ENCODE measurements around the gene DDR1.
A peak's percentile ranks its signal among the peaks of the same experiment; 100 is the strongest.
"Not testable (repeated sequence)": the region's sequence is repeated elsewhere in the genome, so short reads cannot be mapped to it uniquely, and the experiment has no call there.

Gene DDR1

DNA sequence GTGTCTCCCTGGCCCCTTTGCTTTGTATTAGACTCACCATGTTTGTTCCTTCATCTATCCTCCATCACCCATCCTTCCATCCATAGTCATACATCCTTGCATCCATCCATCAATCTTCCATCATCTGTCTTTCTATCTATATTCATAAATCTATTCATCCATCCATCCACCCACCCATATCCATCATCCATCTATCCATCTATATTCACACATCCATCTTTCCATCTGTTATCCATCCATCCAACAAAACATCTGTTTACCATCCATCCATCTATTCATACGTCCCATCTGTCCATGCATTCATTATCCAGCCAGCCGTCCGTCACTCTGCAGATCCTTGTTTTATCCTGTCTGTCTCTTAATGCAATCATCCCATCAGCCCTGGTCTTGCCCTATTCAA, 10.6 kb downstream of the DDR1 start:
- no peak for DNase-seq

DNA sequence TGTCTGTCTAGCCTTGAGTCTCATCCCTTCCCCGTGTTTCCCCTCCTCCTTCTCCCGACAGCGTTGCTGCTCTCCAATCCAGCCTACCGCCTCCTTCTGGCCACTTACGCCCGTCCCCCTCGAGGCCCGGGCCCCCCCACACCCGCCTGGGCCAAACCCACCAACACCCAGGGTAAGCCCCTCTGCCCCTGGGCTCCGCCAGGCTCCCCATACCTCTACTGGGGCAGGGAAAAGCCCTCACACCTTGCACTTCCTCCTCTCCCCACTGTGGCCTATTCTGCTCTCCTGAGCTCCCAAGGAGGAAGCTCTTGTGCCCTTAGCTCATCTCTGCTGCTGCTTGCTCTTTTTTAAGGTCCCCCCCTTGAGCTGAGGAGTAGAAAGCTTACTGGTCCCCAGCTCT, 11.0 kb downstream of the DDR1 start:
- DNase-seq: no peak

DNA sequence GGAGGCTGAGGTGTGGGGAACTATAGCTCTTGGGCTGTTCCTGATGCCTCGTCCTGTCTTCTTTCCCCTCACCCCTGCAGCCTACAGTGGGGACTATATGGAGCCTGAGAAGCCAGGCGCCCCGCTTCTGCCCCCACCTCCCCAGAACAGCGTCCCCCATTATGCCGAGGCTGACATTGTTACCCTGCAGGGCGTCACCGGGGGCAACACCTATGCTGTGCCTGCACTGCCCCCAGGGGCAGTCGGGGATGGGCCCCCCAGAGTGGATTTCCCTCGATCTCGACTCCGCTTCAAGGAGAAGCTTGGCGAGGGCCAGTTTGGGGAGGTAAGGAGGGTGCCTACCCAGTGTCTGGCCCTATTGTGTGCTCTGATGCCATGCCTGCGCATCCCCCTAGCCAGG, 12.2 kb downstream of the DDR1 start:
- DNase-seq: no peak

DNA sequence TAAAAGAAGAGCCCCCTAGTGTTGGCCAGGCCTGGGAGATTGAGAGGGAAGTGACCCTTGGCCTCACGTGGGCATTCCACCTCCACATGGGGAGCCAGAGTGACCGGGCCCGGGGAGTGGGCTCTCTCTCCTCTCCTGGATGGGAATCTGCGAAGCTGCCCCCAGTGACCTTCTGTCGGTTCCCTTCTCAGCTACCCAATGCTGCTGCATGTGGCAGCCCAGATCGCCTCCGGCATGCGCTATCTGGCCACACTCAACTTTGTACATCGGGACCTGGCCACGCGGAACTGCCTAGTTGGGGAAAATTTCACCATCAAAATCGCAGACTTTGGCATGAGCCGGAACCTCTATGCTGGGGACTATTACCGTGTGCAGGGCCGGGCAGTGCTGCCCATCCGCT, 13.6 kb downstream of the DDR1 start:
- no peak for DNase-seq

DNA sequence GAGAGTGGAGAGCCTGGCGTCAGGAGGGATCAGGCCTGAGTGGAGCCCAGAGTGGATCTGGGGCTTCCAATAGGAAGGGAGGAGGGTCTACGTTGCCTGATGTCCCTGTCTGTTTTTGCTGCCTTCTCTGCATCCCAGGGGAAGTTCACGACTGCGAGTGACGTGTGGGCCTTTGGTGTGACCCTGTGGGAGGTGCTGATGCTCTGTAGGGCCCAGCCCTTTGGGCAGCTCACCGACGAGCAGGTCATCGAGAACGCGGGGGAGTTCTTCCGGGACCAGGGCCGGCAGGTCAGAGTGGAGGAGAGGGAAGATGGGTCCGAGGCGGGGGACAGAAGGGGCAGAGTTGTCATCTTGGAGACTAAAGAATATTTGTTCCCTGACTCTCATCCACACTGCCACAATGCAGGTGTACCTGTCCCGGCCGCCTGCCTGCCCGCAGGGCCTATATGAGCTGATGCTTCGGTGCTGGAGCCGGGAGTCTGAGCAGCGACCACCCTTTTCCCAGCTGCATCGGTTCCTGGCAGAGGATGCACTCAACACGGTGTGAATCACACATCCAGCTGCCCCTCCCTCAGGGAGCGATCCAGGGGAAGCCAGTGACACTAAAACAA, 14.5 kb downstream of the DDR1 start:
- DNase-seq: no peak

DNA sequence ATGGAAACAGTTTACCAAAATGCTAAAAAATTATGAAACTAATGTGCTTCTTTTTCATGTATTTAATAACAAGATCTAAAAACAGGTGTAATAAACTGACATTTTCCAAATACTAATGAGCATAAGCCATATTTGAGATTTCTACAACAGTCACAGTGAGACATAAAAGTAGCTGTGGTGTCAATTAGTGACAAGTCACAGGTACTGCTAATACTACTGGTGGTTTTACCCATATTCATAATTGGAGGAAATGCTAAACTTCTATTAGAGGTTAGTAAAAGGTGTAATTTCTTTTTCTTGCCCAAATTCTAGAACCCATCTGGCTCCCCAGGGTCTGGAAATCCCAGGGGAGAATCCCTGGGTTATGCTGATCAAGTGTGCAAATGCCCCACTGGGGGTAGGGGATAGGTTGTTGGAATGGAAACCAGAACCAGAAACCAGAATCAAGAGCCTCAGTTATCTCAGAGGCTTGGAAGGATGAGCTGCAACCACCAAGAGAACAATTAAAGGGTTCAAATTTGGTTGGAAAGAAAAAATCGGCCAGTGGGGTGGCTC, 16.6 kb downstream of the DDR1 start:
- no peak for DNase-seq

DNA sequence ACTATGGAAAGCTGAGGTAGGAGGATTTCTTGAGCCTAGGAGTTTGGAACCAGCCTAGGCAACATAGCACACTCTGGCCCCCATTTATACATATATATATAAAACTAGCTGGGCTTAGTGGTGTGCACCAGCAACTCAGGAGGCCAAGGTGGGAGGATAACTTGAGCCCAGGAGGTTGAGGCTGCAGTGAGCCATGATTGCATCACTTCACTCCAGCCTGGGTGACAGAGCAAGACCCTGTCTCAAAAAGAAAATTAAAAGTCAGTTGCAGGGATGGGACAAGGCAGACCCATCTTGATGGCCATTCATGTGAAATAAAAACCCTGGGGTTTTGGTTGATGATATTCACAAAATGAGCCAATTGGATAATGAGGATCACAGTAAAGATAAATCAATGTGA, 17.1 kb downstream of the DDR1 start:
- DNase-seq: no peak

DNA sequence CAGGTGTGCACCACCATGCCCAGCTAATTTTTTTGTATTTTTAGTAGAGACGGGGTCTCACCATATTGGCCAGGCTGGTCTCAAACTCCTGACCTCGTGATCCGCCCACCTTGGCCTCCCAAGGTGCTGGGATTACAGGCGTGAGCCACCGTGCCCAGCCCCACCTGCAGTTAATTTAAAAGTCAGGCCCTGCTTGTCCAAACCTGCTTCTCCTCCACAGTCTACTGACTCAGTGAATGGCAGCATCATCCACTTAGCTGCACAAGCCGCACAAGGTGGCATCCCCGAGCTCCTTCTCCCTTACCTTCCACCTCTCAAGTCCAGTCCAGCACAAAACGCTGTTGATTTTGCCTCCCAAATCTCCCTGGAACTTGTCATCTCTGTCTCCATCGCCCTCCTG, 17.9 kb downstream of the DDR1 start:
- DNase-seq: not testable (repeated sequence)

DNA sequence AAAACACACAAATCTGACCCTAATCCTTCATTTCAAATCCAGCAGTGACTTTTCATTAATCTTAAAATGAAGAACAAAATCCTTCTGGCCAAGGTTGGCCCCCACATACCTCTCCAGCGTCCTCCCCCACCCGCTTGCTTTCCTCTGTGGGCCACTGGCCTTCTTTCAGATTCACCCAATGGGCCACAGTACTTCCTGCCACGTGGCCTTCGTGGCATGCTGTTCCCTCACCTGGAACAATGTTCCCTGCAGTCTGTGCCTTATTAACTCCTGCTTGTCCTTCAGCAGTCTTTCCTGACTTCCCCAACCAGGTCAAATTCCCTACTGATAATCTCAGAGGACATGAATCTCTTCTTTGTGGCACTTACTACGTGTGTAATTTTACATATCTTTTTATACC, 18.4 kb downstream of the DDR1 start:
- DNase-seq: no peak

DNA sequence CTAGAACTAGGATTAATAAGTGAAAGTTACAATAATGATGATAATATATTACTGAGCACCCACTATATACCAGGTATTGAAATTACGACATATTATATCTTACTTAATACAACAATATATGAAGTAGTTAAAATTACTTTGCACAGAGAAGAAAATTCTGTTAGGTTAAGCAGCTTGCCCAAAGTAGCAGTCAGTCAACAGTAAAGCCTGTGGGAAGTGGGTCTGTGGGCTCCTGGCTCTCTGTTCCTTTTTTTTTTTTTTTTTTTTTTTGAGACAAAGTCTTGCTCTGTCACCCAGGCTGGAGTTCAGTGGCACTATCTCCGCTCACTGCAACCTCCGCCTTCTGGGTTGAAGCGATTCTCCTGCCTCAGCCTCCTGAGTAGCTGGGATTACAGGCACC, 18.9 kb downstream of the DDR1 start:
- DNase-seq: no peak

DNA sequence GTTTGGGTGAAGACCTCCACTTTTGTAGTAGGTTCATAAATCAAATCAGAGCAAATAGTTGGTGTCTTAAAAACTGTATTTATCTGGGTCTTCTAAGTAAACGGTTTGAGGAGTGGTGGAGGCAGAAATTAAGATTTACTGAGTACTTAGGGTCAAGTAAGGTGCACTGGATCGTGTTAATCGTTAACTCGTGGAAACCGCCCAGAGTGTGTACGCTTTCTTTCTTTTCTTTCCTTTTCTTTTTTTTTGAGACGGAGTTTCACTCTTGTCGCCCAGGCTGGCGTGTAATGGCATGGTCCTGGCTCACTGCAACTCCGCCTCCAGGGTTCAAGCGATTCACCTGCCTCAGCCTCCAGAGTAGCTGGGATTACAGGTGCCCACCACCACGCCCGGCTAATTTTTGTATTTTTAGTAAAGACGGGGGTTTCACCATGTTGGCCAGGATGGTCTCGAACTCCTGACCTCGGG, 23.0 kb downstream of the DDR1 start:
- DNase-seq: not testable (repeated sequence)

DNA sequence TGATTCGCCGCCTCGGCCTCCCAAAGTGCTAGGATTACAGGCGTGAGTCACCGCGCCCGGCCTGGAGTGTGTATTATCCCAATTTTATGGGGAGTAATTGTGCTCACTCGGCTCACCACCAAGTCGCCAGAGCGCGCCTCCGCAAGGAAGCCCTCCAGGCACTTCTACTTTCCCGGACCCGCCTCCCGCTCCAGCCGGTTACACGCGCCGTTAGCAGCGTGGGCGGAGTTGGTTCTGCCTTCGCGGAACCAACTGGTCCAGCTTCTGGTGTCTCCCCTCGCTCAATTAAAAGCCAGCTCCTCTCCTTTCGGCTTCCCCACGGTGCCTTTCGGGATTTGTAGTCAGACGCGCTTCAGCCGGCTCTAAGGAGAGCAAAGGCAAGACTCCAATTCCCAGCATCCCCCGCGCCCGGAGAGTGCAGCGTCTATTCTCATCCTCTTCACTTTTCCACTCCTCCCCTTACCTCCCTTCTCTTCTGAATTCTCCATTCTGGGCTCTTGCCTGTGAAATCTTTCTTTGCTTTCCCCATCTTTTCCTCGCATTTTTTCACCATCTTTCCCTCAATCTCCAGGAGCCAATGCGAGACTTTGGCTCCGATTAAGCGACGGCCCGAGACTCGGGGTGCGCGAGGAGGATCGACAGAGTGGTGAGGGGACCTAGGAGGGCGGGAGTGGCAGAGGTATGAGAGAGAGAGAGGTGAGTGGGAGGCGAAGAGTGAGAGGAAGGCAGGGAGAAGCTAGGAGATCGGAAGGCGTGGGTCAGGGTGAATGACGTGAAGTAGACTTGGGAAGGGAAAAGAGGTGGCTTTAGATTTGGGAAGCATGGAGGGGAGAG, 23.7 kb downstream of the DDR1 start, which contains the start of gene GTF2H4:
TSS of gene GTF2H4 (plus strand) at position 450 of the 834 bp plus-strand sequence.
- peak; percentile 96 to 98 (median 97) for DNase-seq

DNA sequence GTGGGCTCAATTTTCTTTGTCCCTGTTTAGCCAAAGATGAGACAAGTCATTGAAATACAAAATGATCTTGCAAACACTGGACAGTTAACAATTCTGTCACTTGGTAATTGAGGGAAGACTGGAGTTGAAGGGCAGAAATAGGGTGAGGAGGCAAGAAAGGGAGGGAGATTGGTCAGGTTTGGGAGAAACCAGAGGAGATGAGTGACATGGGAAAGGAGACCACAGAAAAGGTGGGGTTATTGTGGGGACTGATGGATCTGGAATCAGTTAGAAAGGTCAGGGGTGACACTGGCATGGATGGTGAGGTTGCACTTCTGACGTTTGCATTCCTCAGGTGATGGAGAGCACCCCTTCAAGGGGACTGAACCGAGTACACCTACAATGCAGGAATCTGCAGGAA, 24.4 kb downstream of the DDR1 start:
- DNase-seq: no peak

DNA sequence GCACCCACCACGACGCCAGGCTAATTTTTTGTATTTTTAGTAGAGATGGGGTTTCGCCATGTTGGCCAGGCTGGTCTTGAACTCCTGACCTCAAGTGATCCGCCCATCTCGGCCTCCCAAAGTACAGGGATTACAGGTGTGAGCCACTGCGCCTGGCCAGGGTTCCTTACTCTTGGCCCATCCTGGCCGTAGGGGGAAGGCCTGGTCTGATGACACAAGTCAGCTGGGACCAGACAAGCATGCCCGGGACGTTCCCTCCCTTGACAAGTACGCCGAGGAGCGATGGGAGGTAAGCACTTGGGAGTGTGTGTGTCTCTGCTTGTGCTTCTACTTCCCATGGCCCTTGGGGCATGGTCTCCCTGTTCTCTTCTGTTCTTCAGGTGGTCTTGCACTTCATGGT, 26.2 kb downstream of the DDR1 start:
- not testable (repeated sequence) for DNase-seq

DNA sequence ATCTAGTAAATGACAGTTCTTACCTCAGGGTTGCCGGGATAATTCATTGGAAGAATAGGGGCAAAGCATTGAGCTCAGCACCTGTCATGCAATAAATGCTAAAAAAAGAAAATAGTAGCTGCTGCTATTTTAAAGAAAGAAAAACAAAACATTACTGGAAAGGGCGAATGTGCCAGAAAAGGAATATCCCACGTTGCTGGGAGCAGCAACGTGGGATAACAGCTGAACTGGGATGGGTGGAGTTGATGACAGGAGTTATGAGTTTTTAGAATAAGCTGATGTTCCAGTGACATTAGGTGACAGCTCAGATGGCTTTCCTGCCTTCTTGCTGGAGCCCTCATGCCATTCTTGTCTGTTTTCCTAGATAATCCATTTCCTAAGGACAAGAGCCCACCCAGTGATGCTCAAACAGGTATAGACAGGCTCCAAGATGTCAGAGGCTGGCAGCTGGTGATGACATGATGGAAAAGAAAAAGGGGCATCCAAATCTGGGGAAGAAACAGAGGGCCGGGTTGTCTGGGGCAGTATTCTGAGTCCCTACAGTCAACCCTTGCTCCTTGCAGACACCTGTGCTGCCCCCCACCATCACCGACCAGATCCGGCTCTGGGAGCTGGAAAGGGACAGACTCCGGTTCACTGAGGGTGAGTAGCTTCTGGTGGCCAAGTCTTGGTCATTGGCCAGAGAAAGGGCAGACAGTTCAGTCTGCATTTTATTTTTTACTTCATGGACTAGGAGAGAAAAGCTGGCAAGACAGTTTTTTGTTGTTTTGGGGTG, 28.6 kb downstream of the DDR1 start:
- no peak for DNase-seq

DNA sequence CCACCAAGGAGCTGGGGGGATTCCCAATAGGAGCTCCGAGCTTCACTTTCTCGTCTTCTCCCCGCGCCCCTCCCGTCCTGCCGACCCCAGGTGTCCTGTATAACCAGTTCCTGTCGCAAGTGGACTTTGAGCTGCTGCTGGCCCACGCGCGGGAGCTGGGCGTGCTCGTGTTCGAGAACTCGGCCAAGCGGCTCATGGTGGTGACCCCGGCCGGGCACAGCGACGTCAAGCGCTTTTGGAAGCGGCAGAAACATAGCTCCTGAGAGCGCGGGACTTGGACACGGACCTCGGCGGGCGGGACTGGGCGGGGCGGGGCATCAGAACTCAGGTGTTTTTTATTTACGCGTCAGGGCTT, 29.4 kb downstream of the DDR1 start:
- no peak for DNase-seq

DNA sequence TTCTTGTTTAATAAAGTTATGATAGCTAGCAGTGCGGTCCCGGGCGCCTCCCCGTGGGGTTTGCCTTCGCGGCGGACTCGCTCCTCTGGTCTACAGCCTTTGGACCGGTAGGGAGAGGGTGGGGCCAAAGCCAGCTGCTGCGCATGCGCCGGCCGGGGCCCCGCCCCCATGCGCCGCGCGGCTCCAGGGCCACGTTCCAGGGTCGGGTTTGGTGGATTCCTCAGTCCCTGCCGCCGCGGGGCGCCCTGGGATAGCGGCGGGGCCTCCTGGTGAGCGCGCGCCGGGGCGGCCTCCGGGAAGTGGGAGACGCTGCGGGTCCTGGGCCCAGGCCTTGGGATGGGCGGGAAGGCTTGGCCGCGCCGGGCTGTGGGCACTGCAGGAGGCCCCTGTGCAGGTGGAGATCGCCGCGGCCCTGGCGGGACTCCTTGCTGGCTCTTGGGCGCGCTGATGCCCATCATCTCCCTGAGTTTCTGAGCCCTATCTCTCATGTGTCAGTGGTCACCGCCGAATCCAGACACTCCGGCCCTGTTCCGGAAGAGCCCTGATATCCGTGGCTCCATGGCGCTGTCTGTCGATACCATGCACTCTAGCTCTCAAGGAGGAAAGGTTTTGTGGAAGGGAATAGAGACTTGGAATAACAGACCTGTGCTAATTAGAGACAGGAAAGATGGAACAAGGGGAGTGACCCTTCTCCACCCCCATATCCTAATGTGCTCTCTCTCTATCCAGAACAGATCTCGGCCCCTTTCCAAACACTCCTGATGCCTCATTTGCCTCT, 29.9 kb downstream of the DDR1 start, which contains the start of gene VARS2:
TSS of gene VARS2 (plus strand) at position 163 of the 778 bp plus-strand sequence. CDS start at position 762, 599 bp downstream.
- DNase-seq: peak; percentile 84 to 91 (median 88)

DNA sequence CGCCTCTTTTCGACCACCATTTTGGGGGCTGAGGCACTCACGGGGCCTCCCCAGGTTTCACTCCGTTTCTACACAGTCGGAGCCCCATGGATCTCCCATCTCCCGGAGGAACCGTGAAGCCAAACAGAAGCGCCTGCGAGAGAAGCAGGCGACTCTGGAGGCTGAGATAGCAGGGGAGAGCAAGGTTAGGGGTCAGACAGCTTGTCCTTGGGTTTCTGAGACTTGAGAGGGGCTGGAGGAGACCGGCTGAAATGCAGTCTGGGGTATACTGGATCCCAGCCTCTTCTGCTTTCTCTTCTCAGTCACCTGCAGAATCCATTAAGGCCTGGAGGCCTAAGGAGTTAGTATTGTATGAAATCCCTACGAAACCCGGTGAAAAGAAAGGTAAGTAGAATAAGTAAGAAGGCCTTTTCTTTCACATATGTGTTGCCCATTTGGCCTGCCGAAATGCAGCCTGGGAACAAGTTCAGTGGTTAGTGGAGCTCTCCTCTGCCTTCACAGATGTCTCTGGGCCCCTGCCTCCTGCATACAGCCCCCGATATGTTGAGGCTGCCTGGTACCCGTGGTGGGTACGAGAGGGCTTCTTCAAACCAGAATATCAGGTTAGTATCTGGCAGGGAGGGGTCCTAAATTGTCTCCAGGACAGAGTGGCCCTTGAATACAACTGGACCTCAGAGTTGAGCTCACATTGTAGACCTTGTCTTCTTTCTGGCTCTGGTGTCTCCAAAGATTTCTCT, 30.7 kb downstream of the DDR1 start:
- peak in 1 of 3 experiments; percentile 37 for DNase-seq

DNA sequence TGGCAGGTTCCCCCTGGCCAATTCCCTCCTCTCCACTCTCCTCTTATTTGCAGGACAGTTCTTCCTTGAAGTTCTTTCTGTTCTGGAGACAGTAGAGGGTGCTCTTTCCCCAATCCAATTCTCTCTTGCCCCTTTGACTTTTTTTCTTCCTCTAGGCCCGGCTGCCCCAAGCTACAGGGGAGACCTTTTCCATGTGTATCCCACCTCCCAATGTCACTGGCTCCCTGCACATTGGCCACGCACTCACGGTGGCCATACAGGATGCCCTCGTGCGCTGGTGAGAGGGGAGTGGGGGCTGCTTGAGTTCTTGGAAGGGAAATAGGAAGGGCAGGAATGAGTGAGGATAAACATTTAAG, 31.2 kb downstream of the DDR1 start:
- peak in 2 of 3 experiments; percentile 37 to 64 for DNase-seq

DNA sequence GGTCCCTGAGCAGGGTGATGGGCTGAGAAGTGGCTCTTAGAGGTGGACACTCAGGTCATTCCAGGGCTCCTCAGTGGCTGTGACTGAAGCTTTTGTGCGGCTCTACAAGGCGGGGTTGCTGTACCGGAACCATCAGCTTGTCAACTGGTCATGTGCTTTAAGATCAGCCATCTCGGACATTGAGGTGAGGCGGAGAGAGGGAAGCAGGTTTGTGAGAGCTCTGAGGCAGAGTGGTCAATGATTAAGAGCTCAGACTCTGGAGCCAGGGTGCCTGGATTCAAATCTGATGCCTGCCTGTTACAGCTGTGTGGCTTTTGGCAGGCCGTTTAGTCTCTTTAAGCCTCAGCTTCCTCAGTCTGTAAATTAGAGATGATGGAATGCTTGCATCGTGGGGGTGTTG, 32.7 kb downstream of the DDR1 start:
- no peak for DNase-seq

DNA sequence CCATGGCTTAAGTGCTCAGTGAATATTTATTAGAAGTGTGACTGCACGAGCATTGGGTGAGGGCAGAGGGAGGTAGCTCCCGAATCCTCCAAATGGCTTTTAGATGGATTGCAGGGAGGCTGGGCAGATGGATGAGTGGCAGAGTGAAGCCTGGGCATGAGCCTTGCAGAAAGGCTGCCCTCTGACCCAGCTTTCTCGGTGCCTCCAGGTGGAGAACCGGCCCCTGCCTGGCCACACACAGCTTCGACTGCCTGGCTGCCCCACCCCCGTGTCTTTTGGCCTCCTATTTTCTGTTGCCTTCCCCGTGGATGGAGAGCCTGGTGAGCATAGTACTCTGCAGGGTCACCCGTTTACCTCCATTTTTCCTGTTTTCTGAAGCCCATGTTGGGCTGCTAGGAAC, 33.2 kb downstream of the DDR1 start:
- DNase-seq: no peak

DNA sequence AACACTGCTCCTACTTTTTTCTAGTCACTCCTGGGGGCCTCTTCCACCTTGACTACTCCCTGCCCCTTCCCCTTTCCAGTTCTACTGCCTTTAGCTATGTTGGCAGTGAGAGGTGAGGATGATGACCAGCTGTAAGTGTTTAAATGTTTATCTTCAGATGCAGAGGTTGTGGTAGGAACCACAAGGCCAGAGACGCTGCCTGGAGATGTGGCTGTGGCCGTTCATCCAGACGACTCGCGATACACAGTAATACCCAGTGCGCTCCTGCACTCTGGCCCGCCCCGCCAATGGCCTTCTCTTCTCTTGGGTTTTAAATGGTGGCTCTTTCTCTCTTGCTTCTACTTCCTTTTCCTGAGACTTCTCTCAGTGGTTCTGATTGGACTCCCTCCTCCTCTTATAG, 34.4 kb downstream of the DDR1 start:
- no peak for DNase-seq

Data from NCI-H1417 (cell line).